WERI-Rb-1 (cell line): ENCODE data around the gene ADARB2.
"Not testable (repeated sequence)": the region's sequence is repeated elsewhere in the genome, so short reads cannot be mapped to it uniquely, and the experiment has no call there.

Experiments used
- DNase-seq: peaks from one replicate; pipeline ENCODE4 v3.0.0-alpha.2; 2020
- H3K27ac ChIP-seq: fragments of 250-450 bp; sonication (Bioruptor Pico); 2 replicates; pipeline ENCODE4 v1.5.1; 2020; ENCODE audit warnings: mild to moderate bottlenecking, moderate library complexity
- H3K27me3 ChIP-seq: fragments of 250-450 bp; sonication (Bioruptor Pico); 2 replicates; pipeline ENCODE4 v1.5.1; 2021; ENCODE audit warnings: mild to moderate bottlenecking, low read depth, moderate library complexity; ENCODE audit not compliant: insufficient read depth, severe bottlenecking
- H3K36me3 ChIP-seq: fragments of 250-450 bp; sonication (Bioruptor Pico); 2 replicates; pipeline ENCODE4 v1.5.1; 2020; ENCODE audit warnings: mild to moderate bottlenecking, moderate library complexity
- H3K4me3 ChIP-seq: 2 replicates; pipeline ENCODE4 v1.5.1; 2011; ENCODE audit warnings: low read depth, mild to moderate bottlenecking, control low read depth, low read length
- H3K9me3 ChIP-seq: fragments of 250-450 bp; sonication (Bioruptor Pico); 2 replicates; pipeline ENCODE4 v1.5.1; 2021; ENCODE audit warnings: mild to moderate bottlenecking, moderate library complexity; ENCODE audit not compliant: severe bottlenecking
- TF ChIP-seq, protein P1 (sequence below): IDR thresholded peaks from 2 replicates; pipeline ENCODE4 v1.5.1; 2011; ENCODE audit warnings: low read depth, mild to moderate bottlenecking, control low read depth, inconsistent platforms, low read length

Gene ADARB2

DNA sequence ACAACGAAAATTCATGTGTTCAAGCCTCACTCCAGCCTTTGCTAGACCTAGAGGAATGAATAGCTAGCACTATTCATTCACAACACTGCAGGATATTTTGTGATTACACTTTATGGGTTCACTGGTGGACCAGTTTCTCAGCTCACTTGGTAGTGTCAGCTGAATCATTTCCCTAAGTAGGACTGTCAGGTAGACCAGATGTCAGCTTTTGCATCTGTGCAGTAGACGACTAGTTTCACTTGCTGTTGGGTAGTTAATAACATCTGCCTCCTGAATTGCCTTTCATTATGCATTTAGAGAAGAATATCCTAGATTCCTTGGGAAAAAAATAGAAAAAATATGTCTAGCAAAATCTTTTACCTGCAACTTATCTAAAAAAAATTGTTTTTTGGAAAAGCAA, 296.4 kb downstream of the ADARB2 start:
- H3K4me3 ChIP-seq = no peak overlapping the region
- peaks cover 4% of the 10 kb centered on the region for H3K27me3 ChIP-seq
- no peak overlapping the region for H3K27ac ChIP-seq
- TF ChIP-seq, protein P1, sequence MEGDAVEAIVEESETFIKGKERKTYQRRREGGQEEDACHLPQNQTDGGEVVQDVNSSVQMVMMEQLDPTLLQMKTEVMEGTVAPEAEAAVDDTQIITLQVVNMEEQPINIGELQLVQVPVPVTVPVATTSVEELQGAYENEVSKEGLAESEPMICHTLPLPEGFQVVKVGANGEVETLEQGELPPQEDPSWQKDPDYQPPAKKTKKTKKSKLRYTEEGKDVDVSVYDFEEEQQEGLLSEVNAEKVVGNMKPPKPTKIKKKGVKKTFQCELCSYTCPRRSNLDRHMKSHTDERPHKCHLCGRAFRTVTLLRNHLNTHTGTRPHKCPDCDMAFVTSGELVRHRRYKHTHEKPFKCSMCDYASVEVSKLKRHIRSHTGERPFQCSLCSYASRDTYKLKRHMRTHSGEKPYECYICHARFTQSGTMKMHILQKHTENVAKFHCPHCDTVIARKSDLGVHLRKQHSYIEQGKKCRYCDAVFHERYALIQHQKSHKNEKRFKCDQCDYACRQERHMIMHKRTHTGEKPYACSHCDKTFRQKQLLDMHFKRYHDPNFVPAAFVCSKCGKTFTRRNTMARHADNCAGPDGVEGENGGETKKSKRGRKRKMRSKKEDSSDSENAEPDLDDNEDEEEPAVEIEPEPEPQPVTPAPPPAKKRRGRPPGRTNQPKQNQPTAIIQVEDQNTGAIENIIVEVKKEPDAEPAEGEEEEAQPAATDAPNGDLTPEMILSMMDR = no peak
- H3K9me3 ChIP-seq = no peaks in the 10 kb centered on the region
- no peak for DNase-seq
- H3K36me3 ChIP-seq = no peaks in the 10 kb centered on the region

DNA sequence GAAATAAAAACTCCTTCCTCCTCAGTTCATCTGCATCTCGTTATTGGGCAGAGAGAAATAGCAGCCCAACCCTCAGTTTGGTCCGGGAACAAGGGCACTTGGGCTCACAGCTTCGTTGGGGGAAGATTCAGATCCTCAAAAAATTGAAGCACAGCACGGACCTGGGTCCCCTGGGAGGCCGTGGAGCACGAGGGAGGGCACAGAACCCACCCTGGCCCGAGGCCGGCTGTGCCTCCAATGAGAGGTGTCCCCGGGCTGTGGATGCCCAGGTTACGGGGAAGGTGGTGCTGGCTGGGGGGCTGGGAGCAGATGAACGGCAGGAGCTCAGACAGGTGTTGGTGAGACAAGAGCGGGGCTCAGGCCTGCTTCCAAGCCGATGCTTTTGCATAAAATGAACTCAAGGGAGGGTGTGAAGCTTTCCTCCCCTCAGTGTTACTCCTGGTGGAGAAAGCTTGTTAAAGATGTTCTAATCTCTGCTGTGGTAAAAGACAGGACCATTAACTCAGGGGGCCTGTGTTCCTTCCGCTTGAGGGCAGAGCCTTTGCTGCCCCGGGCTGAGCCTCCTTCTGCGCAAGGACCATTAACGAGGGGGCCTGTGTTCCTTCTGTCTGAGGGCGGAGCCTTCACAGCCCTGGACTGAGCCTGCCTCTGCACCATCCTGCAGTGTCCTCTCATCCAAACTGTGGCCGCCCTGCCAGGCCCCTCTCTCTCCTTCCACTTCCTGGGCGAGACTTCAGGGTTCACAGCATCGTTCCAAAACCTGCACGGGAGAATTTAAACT, 302.2 kb downstream of the ADARB2 start:
- TF ChIP-seq, protein P1 = no peak
- Histone ChIP-seq H3K27ac (no peak overlapping the region), H3K9me3 (no peaks in the 10 kb centered on the region), H3K27me3 (peaks cover 9% of the 10 kb centered on the region), H3K36me3 (no peaks in the 10 kb centered on the region), H3K4me3 (no peak overlapping the region)
- no peak for DNase-seq

- Histone ChIP-seq H3K27me3 (peaks cover 9% of the 10 kb centered on the region), H3K9me3 (no peaks in the 10 kb centered on the region), H3K4me3 (no peak overlapping the region), H3K27ac (no peak overlapping the region), H3K36me3 (no peaks in the 10 kb centered on the region)
- DNase-seq = no peak
- TF ChIP-seq, protein P1 = no peak
Observed at GRCh38 chr10:1434202-1434601, 303.1 kb downstream of the ADARB2 start.

- Histone ChIP-seq H3K27ac (no peak overlapping the region), H3K27me3 (peaks cover 9% of the 10 kb centered on the region), H3K4me3 (no peak overlapping the region), H3K36me3 (no peaks in the 10 kb centered on the region), H3K9me3 (no peaks in the 10 kb centered on the region)
- DNase-seq = no peak
- TF ChIP-seq, protein P1 = no peak
Observed at GRCh38 chr10:1432161-1432560, 305.2 kb downstream of the ADARB2 start.

- TF ChIP-seq, protein P1 = no peak
- Histone ChIP-seq H3K4me3 (no peak overlapping the region), H3K9me3 (no peaks in the 10 kb centered on the region), H3K27ac (no peak overlapping the region), H3K27me3 (peaks cover 9% of the 10 kb centered on the region), H3K36me3 (no peaks in the 10 kb centered on the region)
- no peak for DNase-seq
Observed at GRCh38 chr10:1431229-1431628, 306.1 kb downstream of the ADARB2 start.

GRCh38 chr10:1427521-1428186, 309.7 kb downstream of the ADARB2 start:
- not testable (repeated sequence) for H3K9me3 ChIP-seq, H3K27ac ChIP-seq, H3K4me3 ChIP-seq

More at GRCh38 chr10:1427521-1428186, 309.7 kb downstream of the ADARB2 start:
- H3K27me3 ChIP-seq, DNase-seq, H3K36me3 ChIP-seq: not testable (repeated sequence)
